Stimulated activated CD4-positive, alpha-beta T cell treated with anti-CD3 and anti-CD28 coated beads, Interleukin-4, amount 100 ng/mL, for 24 hours (primary cell): Measurements from ENCODE around the gene MAML3.
A peak's percentile ranks its signal among the peaks of the same experiment; 100 is the strongest.

Source experiments
- DNase-seq: peaks from one replicate; pipeline ENCODE4 v3.0.0-alpha.2; 2020

The MAML3 gene

GRCh38 chr4:139889264-139889663, 264.7 kb downstream of the MAML3 start:
- DNase-seq = no peak

GRCh38 chr4:139887962-139888735, 265.8 kb downstream of the MAML3 start:
- no peak for DNase-seq

- no peak for DNase-seq
Observed at GRCh38 chr4:139887376-139887802, 266.6 kb downstream of the MAML3 start.

GRCh38 chr4:139886798-139887197, 267.2 kb downstream of the MAML3 start:
- no peak for DNase-seq

GRCh38 chr4:139884438-139884837, 269.5 kb downstream of the MAML3 start:
- DNase-seq = no peak

GRCh38 chr4:139880841-139881240, 273.1 kb downstream of the MAML3 start:
- no peak for DNase-seq

- no peak for DNase-seq
Observed at GRCh38 chr4:139878050-139878449, 275.9 kb downstream of the MAML3 start.

GRCh38 chr4:139876337-139876941, 277.5 kb downstream of the MAML3 start:
- no peak for DNase-seq

GRCh38 chr4:139875411-139875825, 278.6 kb downstream of the MAML3 start:
- no peak for DNase-seq

GRCh38 chr4:139873111-139873860, 280.7 kb downstream of the MAML3 start:
- DNase-seq = no peak

- DNase-seq = no peak
Observed at GRCh38 chr4:139872274-139872673, 281.7 kb downstream of the MAML3 start.

- DNase-seq = no peak
Observed at GRCh38 chr4:139869810-139870209, 284.2 kb downstream of the MAML3 start.

- no peak for DNase-seq
Observed at GRCh38 chr4:139866276-139866962, 287.6 kb downstream of the MAML3 start.

GRCh38 chr4:139865537-139865936, 288.4 kb downstream of the MAML3 start:
- no peak for DNase-seq

- no peak for DNase-seq
Observed at GRCh38 chr4:139863531-139863930, 290.5 kb downstream of the MAML3 start.

- DNase-seq = no peak
Observed at GRCh38 chr4:139861471-139861870, 292.5 kb downstream of the MAML3 start.

- no peak for DNase-seq
Observed at GRCh38 chr4:139860435-139861024, 293.5 kb downstream of the MAML3 start.

GRCh38 chr4:139859876-139860275, 294.1 kb downstream of the MAML3 start:
- DNase-seq = no peak

GRCh38 chr4:139858436-139859205, 295.4 kb downstream of the MAML3 start:
- DNase-seq = peak; percentile 18

GRCh38 chr4:139857977-139858376, 296.0 kb downstream of the MAML3 start:
- DNase-seq = no peak

GRCh38 chr4:139857021-139857420, 297.0 kb downstream of the MAML3 start:
- DNase-seq = no peak
